Measurements from ENCODE around the gene IL26.
"Not testable (repeated sequence)": the region's sequence is repeated elsewhere in the genome, so short reads cannot be mapped to it uniquely, and the experiment has no call there.

DNA sequence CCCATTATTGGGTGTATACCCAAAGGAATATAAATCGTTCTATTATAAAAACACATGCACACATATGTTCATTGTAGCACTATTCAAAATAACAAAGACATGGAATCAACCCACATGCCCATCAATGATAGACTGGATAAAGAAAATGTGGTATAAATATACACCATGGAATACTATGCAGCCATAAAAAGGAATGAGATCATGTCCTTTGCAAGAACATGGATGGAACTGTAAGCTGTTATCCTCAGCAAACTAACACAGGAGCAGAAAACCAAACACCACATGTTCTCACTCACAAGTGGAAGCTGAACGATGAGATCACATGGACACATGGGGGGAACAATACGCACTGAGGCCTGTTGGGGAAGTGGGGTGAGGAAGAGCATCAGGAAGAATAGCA, 50.8 kb downstream of the IL26 start:
- not testable (repeated sequence) for TF ChIP-seq EZH2 (IDR thresholded peaks at IDR 0.05; ENCODE audit: borderline replicate concordance); EZH2phosphoT487 (IDR thresholded peaks at IDR 0.05; ENCODE audit: low read depth, severe bottlenecking, unreplicated experiment)

Data from hepatocyte (in vitro differentiated cells).